ENCODE measurements around the gene FBRS. TPM values are rescaled to one million over a fixed set of nuclear protein-coding genes. Genes with fewer than 3 reads are reported as not detected.

Gene FBRS
- total RNA-seq, 2 experiments from 2014 or later, result 83.8 to 84.8 TPM

- CTCF ChIA-PET, result interaction anchor here (0.9 kb wide), 1 partner anchor 11 kb away, joined by 3 read pairs; no protein-coding TSS in a partner anchor
- Mint-ChIP-seq H3K4me3 (no peak overlapping the region), H3K27me3 (ENCODE audit: low read depth) (no peaks in the 10 kb centered on the region), H3K9me3 (no peaks in the 10 kb centered on the region), H3K4me1 (ENCODE audit: low read depth) (peaks cover 6% of the 10 kb centered on the region), H3K27ac (no peak overlapping the region), H3K36me3 (ENCODE audit: low read depth) (peaks cover 62% of the 10 kb centered on the region)
- intact Hi-C loops (cut with micrococcal nuclease), result no loop called here
- no peak for DNase-seq
Measured at GRCh38 chr16:30706046-30706445, 47.8 kb downstream of the FBRS start.

GRCh38 chr16:30710971-30711370, 52.7 kb downstream of the FBRS start:
- no peak for DNase-seq
- CTCF ChIA-PET, result interaction anchor here (0.9 kb wide), 1 partner anchor 17 kb away, joined by 3 read pairs; no protein-coding TSS in a partner anchor
- Mint-ChIP-seq H3K27me3 (ENCODE audit: low read depth) (no peaks in the 10 kb centered on the region), H3K4me1 (ENCODE audit: low read depth) (peaks cover 20% of the 10 kb centered on the region), H3K9me3 (no peaks in the 10 kb centered on the region), H3K27ac (no peak overlapping the region), H3K36me3 (ENCODE audit: low read depth) (peaks cover 77% of the 10 kb centered on the region), H3K4me3 (no peak overlapping the region)
- intact Hi-C loops (cut with micrococcal nuclease), result no loop called here

GRCh38 chr16:30711712-30712111, 53.5 kb downstream of the FBRS start:
- CTCF ChIA-PET, result interaction anchor here (0.9 kb wide), 1 partner anchor 17 kb away, joined by 3 read pairs; no protein-coding TSS in a partner anchor
- no peak overlapping the region for H3K27ac Mint-ChIP-seq
- intact Hi-C loops (cut with micrococcal nuclease), result no loop called here

GRCh38 chr16:30715750-30716445, 57.7 kb downstream of the FBRS start:
- no peaks in the 10 kb centered on the region for H3K9me3 Mint-ChIP-seq
- H3K27ac Mint-ChIP-seq, result peak overlapping the region; percentile 90
- peaks cover 67% of the 10 kb centered on the region for H3K36me3 Mint-ChIP-seq (ENCODE audit: low read depth)
- CTCF ChIA-PET, result interaction anchor here (1.0 kb wide), 1 partner anchor 98 kb away, joined by 3 read pairs; no protein-coding TSS in a partner anchor
- DNase-seq, result peak; percentile 61
- no peaks in the 10 kb centered on the region for H3K27me3 Mint-ChIP-seq (ENCODE audit: low read depth)
- H3K4me1 Mint-ChIP-seq (ENCODE audit: low read depth), result peaks cover 31% of the 10 kb centered on the region
- no peak overlapping the region for H3K4me3 Mint-ChIP-seq
- intact Hi-C loops (cut with micrococcal nuclease), result loop anchor here (2.0 kb wide), 1 partner anchor 17 kb away; the partner anchor contains the start of gene SRCAP

More at GRCh38 chr16:30711712-30712111, 53.5 kb downstream of the FBRS start:
- peaks cover 81% of the 10 kb centered on the region for H3K36me3 Mint-ChIP-seq (ENCODE audit: low read depth)
- H3K9me3 Mint-ChIP-seq, result no peaks in the 10 kb centered on the region
- no peak overlapping the region for H3K4me3 Mint-ChIP-seq
- no peaks in the 10 kb centered on the region for H3K27me3 Mint-ChIP-seq (ENCODE audit: low read depth)
- H3K4me1 Mint-ChIP-seq (ENCODE audit: low read depth), result peaks cover 27% of the 10 kb centered on the region
- no peak for DNase-seq

- Mint-ChIP-seq H3K27me3 (ENCODE audit: low read depth) (no peaks in the 10 kb centered on the region), H3K9me3 (no peaks in the 10 kb centered on the region), H3K27ac (no peak overlapping the region), H3K4me1 (ENCODE audit: low read depth) (peaks cover 20% of the 10 kb centered on the region), H3K36me3 (ENCODE audit: low read depth) (peaks cover 70% of the 10 kb centered on the region), H3K4me3 (no peak overlapping the region)
- CTCF ChIA-PET, result interaction anchor here (1.3 kb wide), 1 partner anchor 16 kb away, joined by 3 read pairs; no protein-coding TSS in a partner anchor
- intact Hi-C loops (cut with micrococcal nuclease), result no loop called here
- no peak for DNase-seq
Measured at GRCh38 chr16:30720086-30720485, 61.9 kb downstream of the FBRS start.

Other genes with a start within 250 kb of the FBRS start
- gene DCTPP1, start 228.4 kb upstream of the FBRS start, total RNA-seq, result 10 to 100 TPM; 69.9 to 73.0 TPM
- 10 to 100 TPM; 37.8 to 39.2 TPM for gene SEPHS2, start 212.6 kb upstream of the FBRS start, total RNA-seq
- gene ITGAL, start 185.7 kb upstream of the FBRS start, total RNA-seq, result 10 to 100 TPM; 83.8 to 89.0 TPM
- gene ZNF768, start 131.9 kb upstream of the FBRS start, total RNA-seq, result 1 to 10 TPM; 7.8 to 8.3 TPM
- gene ZNF747, start 123.6 kb upstream of the FBRS start, total RNA-seq, result 1 to 10 TPM; 5.1 to 6.1 TPM
- gene ZNF764, start 100.1 kb upstream of the FBRS start, total RNA-seq, result 1 to 10 TPM; 7.6 to 9.5 TPM
- gene ZNF688, start 86.7 kb upstream of the FBRS start, total RNA-seq, result 1 to 10 TPM; 3.7 to 3.9 TPM
- gene ZNF785, start 72.7 kb upstream of the FBRS start, total RNA-seq, result 10 to 100 TPM; 11.9 to 13.2 TPM
- 10 to 100 TPM; 10.7 to 11.5 TPM for gene ZNF689, start 48.0 kb upstream of the FBRS start, total RNA-seq
- 10 to 100 TPM; 50.6 to 52.4 TPM for gene PRR14, start 7.5 kb upstream of the FBRS start, total RNA-seq
- 10 to 100 TPM; 52.3 to 55.2 TPM for gene SRCAP, start 40.7 kb downstream of the FBRS start, total RNA-seq
- gene PHKG2, start 90.0 kb downstream of the FBRS start, total RNA-seq, result 10 to 100 TPM; 23.3 to 26.4 TPM
- gene CFAP119, start 103.6 kb downstream of the FBRS start, total RNA-seq, result 1 to 10 TPM; 2.0 to 2.3 TPM
- gene RNF40, start 103.9 kb downstream of the FBRS start, total RNA-seq, result 10 to 100 TPM; 51.1 to 61.0 TPM
- gene ZNF629, start 128.8 kb downstream of the FBRS start, total RNA-seq, result 1 to 10 TPM; 2.1 to 2.3 TPM
- 10 to 100 TPM; 18.1 to 18.6 TPM for gene BCL7C, start 235.6 kb downstream of the FBRS start, total RNA-seq
- under 1 TPM; 0.21 to 0.27 TPM for gene CTF1, start 238.2 kb downstream of the FBRS start, total RNA-seq

All from activated naive CD4-positive, alpha-beta T cell treated with anti-CD3 and anti-CD28 coated beads for 36 hours (primary cell).